ENCODE measurements around the gene OSBPL7. TPM values are rescaled to one million over a fixed set of nuclear protein-coding genes. Genes with fewer than 3 reads are reported as not detected.

Gene OSBPL7, protein sequence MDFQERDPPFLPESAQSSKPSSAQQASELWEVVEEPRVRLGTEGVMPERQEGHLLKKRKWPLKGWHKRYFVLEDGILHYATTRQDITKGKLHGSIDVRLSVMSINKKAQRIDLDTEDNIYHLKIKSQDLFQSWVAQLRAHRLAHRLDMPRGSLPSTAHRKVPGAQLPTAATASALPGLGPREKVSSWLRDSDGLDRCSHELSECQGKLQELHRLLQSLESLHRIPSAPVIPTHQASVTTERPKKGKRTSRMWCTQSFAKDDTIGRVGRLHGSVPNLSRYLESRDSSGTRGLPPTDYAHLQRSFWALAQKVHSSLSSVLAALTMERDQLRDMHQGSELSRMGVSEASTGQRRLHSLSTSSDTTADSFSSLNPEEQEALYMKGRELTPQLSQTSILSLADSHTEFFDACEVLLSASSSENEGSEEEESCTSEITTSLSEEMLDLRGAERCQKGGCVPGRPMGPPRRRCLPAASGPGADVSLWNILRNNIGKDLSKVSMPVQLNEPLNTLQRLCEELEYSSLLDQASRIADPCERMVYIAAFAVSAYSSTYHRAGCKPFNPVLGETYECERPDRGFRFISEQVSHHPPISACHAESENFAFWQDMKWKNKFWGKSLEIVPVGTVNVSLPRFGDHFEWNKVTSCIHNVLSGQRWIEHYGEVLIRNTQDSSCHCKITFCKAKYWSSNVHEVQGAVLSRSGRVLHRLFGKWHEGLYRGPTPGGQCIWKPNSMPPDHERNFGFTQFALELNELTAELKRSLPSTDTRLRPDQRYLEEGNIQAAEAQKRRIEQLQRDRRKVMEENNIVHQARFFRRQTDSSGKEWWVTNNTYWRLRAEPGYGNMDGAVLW
- 10 to 100 TPM; 11.4 to 14.1 (median 11.9) TPM for polyA plus RNA-seq (ENCODE audit: insufficient read length in 4 of 4)

DNA sequence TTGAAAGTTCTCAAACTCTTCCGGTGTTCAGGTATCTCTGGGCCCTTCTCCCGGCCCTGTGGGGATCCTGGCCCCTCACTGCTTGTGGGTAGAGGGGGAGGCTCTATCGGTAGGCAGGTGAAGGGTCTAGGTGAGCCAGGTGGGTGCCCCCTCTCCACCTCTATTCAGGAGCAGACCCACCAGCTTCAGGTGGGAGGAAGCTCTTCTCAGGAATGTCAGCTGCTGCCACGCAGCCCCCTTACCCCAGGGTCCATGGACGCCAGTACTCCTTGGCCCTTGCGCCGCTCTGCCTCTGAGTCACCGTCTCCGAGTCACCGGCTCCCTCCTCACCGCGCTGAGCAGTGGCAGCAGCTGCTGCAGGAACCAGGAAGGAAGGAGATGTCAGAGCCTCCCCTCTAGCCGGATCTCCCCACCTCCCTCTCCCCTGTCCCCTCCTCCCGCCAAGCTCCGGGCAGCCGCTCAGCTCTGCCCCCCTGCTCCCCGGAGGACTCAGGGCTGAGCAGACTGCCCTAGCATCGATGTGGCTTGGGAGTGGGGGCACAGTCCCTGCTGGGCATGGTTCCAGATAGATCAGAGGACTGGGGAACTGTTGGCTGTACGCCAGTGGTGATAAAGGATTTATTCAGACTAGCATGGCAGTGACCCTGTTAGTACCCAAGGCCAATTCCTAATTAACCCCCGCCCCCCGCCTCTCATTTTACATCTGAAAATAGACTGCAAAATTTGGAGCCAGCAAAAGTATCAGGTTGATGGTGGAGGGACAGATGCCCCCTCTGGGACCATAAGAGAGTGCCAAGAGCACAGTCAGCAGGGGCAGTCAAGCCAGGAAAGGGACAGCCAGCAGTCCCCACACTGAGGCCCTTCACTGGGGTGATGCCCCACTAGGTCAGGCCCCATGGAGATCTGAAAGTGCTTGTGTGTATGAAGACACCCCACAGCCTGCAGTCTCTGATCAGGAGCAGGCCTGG lies at the start of gene OSBPL7:
TSS of gene OSBPL7 (minus strand) at position 371 of the 968 bp plus-strand sequence. CDS start 1,516 bp downstream, outside the sequence.
- peak in 2 of 4 donors; percentile 51 to 61 for DNase-seq (ENCODE audit: low read depth in 4 of 4, low spot score in 3 of 4)

DNA sequence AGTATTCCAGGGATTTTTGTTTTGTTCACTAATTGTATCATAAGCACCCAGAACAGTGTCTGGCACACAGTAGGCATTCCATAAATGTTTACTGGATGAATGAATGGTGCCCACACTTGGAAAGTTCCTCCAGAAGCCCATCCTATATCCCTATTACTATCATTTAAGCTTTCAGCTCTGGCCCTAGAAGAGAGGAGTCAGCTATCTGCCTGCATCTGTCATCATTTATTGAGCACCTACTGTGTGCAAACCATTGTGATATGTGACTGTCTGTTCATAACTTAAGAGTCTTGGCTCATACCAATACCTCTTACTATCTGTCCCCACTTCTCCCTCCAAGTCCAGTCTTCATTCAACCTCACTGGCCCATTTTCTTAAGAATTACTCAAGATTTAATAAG lies 49.5 kb upstream of the OSBPL7 start:
- no peak for DNase-seq (ENCODE audit: low read depth in 4 of 4, low spot score in 3 of 4)

DNA sequence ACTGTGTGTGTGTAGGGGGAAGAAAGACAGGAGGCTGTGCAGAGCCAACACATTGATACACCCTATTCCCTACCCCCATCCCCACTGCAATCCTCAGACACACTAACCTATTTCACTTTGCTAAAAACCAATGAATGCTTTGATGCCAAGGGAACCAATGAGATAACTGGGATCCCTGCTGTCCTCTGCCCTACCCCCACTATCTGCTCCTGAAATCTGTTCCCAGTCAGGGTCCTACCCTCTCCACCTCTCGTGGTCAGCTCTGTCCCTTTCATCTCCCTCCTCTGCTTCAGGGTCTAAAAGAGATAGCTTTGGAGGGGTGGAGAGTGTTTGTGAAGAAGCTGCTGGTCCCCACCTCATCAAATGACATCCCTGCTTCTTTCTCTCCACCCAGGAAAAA lies 48.5 kb upstream of the OSBPL7 start:
- DNase-seq (ENCODE audit: low read depth in 4 of 4, low spot score in 3 of 4) = no peak

DNA sequence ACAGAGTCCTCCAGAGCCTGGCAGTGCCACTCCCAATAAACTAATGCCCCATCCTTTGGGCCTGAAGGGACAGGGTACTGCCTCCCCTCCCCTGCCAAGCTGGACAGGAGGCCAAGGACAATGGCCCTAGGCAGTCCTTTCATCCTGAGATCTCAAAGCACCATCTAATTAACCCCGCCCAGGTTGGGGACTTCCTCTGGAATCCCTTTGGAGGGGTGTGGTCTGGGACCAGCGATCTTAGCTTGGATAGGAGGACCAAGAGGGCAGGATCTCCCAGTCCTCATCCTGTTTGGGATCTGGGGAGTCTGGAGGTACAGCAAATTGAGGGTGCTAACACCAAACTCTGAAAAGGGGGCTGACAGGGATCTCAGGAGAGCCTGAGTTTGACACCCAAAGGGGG lies 47.5 kb upstream of the OSBPL7 start:
- no peak for DNase-seq (ENCODE audit: low read depth in 4 of 4, low spot score in 3 of 4)

DNA sequence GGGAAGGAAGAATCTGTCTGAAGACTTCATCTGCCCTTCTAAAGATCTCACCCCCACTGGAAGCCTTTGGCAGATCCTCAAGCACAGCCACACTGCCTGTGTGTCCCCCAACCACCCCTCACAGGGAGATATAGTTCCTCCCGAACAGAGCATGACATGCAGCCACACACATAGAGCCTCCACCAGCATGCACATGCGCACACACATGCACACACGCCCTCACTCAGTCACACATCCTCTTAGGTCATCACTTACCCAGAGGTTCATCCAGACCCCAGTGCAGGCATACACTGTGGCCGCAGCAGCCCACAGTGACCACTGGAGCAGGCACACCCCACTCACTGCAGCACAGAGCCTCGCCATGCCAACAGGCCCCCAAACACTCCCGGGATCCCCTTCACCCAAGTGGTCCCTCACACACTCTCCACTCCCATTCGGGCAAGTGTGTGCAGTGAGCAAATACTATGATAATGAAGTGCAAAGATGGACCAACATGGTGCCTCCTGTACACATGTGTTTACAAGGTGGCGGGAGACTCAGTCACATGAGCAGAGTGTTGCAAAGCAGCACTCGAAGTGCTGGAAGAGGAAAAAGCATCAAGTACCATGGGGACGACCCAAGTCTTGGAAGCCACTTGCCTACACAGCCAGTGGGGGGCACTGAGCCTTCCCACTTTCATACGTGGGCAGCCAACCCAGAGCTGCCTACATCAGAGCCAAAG lies 46.4 kb upstream of the OSBPL7 start:
- DNase-seq (ENCODE audit: low read depth in 4 of 4, low spot score in 3 of 4) = no peak

DNA sequence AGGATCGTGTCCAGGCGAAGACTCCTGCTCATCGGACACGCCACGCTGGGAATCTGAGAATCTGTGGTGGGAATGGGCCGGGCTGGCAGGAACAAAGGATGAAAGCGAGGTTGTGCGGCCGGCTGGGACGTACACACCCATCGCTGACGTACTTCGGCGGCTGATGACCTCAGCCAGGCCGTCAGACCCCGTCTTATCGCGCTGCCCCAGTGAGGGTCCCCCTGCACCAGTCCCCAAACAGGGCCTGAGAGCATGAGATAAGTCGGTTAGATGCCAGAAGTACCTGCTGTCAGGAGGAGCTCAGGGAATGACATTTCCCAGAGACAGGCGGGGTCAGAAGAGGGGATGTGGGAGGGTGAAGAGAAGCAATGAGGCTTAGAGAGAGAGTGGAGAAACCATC lies 45.3 kb upstream of the OSBPL7 start:
- no peak for DNase-seq (ENCODE audit: low read depth in 4 of 4, low spot score in 3 of 4)

DNA sequence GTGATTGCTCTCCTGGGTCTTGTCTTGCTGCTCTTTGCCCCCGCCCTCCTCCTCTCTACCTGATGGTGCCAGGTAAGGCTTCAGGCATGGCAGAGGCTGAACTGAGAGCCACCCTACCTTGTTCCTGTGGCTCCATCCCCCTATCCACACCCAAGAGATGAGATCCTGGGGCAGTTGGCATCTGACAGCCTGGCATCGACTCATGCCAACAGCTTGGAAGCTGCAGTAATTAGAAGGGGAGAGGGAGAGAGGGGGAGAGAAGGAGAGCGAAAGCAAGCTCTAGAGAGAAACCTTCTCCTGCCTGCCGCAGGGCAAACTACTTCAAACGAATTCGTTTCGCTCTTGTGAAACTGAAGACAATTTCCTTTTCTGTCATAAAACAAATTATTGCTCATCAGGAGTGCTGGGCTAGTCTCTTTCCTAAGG lies 43.2 kb upstream of the OSBPL7 start:
- DNase-seq (ENCODE audit: low read depth in 4 of 4, low spot score in 3 of 4) = no peak

DNA sequence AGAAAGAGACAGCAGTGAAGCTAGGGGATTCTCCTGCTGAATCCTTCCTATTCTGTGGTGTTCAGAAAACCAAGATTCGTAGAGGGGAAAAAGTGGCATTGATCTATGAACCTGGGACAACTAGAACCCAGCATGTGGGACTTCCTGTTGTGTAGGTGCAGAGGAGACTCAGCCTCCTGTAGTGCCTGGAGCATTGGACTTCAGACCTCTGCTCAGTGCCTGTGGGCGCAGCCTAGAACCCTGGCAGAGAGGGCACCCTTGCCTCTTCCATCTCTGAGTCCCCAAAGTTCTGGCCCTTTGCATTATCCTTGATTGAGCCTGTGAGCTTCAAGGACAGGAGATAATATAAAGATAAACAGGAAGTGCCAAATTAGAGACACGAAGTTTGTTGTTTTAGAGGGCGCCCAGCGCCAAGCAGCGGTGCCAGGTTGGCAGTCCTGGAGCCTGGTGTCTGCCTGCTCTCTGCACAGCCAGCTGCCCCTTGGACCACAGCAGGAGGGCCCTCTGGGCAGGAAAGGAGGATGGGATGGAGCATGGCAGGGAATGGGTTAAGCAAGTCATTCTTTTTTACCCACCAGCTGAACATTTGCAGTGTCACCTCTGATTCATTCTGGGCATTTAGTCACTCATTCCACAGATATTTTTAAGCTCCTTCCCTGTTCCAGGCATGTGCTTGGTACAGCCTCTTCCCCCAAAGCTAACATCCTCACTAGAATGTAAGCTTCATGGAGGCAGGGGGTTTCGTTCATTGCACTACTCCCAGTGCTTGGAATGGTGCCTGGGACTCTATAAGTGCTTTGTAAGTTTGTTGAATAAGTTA lies 41.2 kb upstream of the OSBPL7 start:
- DNase-seq (ENCODE audit: low read depth in 4 of 4, low spot score in 3 of 4) = no peak

DNA sequence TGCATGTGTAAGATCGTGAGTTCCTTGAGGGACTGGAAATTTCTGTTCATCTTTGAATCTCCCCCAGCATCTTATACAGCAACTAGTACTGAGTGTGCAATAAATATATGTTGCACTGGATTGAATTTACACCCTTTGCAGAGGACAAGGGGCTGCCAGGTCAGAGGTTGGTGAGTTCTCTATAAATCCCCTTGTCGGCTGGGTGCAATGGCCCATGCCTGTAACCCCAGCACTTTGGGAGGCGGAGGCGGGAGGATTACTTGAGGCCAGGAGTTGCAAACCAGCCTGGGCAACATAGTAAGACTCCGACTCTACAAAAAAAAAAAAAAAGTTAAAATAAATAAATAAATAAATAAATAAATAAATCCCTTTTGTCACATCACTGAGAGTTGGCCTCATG lies 38.8 kb upstream of the OSBPL7 start:
- no peak for DNase-seq (ENCODE audit: low read depth in 4 of 4, low spot score in 3 of 4)

DNA sequence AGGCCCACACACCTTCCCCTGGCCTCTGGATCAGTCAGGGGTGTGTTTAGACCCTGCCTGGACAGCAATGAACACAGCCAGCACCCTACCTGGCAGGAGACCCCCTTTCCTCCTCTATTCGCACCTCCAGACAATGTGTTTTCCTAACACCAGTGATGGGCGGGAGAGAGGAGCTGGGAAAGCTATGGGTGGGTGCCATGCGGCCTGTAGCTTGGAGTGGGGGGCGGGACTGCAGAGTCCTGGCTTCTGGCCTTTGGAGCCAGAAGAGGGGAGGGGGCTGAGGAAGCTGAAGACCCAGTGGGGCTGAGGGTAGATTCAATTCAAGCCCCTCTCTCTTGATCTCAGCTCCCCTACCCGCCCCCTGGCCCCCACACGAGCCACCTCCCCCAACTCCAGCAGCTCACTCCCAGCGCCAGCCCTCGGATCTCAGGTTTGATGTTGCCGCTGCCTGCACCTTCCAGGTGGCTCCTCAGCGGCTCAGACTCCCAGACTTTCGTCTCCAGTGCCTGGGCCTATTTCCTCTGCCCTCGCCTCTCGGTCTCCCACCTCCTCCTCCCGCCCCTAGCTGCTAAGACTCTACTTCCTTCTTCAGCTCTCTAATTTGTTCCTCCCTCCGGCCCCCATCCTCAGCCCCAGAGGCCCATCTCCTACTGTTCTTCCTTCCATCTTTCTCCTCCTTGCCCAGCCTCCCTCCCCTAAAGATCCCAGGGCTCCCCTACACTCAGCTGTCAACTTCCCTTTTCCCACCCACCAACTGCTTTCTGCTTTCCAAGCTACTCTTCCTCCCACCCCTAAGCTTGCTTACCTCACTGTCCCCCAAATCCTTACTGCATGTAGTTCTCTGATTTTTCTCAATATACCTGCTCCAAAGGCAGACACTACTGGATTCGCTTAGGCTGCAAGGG lies 36.2 kb upstream of the OSBPL7 start:
- no peak for DNase-seq (ENCODE audit: low read depth in 4 of 4, low spot score in 3 of 4)

DNA sequence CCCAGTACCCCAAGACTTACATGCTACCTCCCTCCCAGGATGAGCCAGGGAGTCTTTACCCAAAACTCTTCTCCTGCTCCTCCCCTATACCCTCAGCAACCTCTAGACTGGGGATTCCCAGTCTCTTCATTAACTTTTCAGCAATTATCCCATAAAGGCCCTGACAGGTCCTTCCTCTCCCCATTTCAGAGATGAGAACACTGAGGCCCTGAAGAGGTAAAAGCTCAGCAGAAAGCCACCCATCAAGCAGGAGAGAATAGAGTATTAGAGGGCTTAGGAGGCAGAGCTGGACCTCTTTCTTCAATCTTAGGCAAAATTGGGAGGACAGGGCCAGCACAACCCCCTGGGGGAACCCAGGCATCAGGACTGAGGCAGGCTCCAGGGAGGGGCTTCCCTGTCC lies 35.2 kb upstream of the OSBPL7 start:
- DNase-seq (ENCODE audit: low read depth in 4 of 4, low spot score in 3 of 4) = no peak

DNA sequence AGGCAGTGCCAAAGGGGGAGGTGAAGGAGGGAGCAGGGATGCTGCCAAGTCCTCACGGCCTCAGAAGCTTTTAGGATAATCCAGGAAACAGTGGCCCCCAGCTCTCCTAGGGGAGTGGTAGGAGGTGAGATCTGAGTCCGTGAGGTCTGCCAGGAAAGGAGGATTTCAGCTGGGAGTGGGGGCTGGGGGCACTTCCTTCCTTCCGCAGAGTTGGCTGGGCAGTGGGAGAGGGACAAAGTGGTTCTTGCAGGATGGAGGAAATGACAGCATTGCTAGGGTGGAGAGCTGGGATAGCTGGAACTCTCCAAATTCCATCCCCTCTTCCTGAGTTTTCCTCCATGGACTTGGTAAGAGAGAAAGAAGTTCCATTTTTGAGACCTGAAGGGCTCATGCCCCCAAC lies 34.1 kb upstream of the OSBPL7 start:
- no peak for DNase-seq (ENCODE audit: low read depth in 4 of 4, low spot score in 3 of 4)

DNA sequence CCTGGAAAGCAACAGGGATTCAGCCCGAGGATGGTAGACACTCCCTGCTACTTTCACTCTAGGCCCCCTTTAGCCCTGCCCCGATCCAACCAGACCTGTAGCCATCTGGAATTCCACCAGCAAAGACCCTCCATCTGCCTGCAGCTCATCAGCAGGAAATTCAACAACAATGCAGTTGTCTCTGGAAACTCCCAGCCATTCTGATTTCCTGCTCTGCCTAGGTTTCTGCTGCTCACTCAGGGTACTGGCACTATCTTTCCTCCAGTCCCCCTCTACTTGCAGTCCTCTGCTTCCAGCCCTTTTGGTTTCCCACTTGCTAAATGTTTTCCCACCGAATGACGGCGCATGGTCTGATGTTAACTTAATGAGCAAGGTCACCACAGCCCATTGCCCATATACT lies 32.0 kb upstream of the OSBPL7 start:
- no peak for DNase-seq (ENCODE audit: low read depth in 4 of 4, low spot score in 3 of 4)

DNA sequence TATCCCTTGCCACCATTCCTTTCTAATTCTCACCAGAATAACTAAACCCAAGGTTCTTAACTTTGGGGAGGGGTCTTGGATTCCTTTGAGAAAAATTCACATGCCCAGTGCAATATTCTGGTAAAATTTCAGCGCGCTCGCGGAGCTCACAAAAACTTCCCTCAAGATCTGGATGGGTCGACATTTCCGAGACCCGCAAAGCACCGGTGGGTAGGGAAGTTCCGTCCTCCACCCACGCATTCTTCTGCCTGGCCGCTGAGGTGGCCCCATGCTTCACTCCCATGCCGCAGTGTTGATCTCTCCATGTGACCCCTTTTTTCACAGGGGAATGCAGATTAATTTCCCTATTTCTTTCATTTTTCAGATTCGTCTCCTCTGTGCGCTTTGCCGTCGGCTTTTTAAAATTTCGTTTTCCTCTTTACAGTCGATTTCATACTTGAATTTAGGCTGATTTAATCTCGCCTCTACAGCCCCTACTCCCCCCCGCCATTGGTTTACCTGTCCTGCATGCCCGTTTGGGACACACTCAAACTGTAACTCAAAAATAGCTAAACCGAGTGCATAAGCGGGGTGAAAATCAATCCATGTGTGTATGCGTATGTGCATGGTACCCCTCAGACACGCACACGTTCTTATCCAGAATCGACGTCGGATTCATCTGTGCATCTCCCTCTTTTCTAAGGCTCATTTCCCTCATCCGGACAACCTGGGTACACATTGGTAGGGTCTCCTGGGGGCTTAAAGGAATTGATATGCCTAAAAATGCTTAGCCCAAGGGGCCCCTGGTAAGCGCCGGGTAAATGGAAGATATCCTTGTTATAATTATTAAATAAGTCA lies 30.7 kb upstream of the OSBPL7 start:
- DNase-seq (ENCODE audit: low read depth in 4 of 4, low spot score in 3 of 4) = no peak

DNA sequence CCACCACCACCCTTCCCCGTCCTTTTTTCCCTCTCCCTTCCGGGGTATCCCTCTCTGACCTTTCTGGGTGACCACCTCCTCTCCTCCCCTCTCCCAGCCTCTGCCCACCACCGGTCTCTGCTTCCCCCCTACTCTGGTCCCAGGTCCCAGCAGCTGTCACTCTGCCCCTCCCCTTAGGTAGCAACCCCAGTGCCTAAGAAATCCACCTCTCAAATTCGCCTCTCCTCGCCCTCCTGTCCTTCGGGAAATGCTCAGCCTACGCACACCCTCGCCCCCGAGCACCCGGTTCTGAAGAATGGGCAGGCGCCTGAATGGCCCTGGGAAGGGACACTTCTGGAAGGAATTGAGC lies 30.1 kb upstream of the OSBPL7 start:
- no peak for DNase-seq (ENCODE audit: low read depth in 4 of 4, low spot score in 3 of 4)

DNA sequence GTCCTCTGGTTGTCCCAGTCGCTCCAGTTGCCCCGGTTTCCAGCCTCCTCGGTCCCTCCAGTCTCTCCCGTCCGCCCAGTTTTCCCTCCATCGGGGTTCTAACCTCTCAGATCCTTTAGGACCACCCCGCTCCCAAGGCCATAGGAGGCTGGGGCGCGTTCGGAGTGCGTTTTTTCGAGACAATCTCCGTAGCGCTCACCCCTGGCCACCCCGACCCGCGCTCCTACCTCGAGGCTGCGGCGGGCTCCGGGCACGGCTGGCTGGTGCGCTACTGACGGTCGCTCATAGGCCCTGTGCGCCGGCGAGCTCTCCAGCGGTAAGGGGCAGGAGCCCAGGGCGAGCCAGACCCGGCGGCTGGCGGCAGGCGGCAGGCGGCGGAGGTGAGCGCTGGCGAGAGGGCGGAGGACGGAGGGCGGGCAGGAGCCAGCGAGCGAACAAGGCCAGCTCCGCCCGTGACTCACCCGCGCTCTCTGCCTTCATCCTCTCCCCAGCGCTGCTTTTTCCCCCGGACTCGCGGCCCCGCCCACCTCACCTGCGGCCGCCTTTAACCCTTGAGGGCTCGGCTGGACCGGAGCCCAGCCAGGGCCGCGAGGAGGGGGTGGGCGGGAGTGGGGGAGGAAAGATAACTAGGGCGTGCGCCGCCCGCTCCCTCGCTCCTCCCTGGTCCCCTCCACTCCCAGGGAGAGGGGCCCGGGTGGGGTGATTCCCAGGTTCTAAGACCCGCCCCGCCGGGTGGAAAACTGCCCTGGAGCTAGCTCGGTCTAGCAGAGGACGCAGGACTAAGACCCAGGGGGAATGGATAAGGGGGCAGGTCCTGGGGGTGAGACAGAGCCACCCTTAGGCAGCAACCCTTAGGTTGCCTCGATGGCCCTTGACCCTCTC lies 29.3 kb upstream of the OSBPL7 start, which contains the start of gene SP6:
TSS of gene SP6 (minus strand) at position 472 of the 882 bp plus-strand sequence. CDS start 2,734 bp downstream, outside the sequence.
- DNase-seq (ENCODE audit: low read depth in 4 of 4, low spot score in 3 of 4) = no peak
